Mucosa of descending colon (tissue), 3 donors: Measurements from ENCODE around the gene KAZN. TPM values are rescaled to one million over a fixed set of nuclear protein-coding genes. Genes with fewer than 3 reads are reported as not detected.

ENCODE experiments used
- ATAC-seq: fragments of 200-7000 bp; cut with Tn5 transposase; one replicate; pipeline ENCODE4 v1.9.1; 2020; ENCODE audit warnings: mild to moderate bottlenecking, moderate library complexity
- DNase-seq, 3 donors: peaks; one replicate each; pipeline ENCODE4 v3.0.0-alpha.2; 2020
- H3K36me3 ChIP-seq: fragments of 200-600 bp; one replicate; pipeline ENCODE4 v1.8.0; 2021; ENCODE audit warnings: low read depth, mild to moderate bottlenecking
- H3K4me1 ChIP-seq: fragments of 200-600 bp; one replicate; pipeline ENCODE4 v1.8.0; 2021; ENCODE audit warnings: low read depth, mild to moderate bottlenecking
- H3K4me3 ChIP-seq: fragments of 200-600 bp; one replicate; pipeline ENCODE4 v1.8.0; 2021; ENCODE audit warnings: mild to moderate bottlenecking
- H3K9me3 ChIP-seq: fragments of 200-600 bp; one replicate; pipeline ENCODE4 v1.8.0; 2021; ENCODE audit warnings: mild to moderate bottlenecking
- intact Hi-C, 2 donors: fragments of 100-400 bp; cut with DNase I in 1 of 2; cut with micrococcal nuclease in 1 of 2; formaldehyde crosslinking; loops; one replicate each; pipeline versions ENCODE4 v1.11.0 to v1.11.1; 2022; cut with DNase I, micrococcal nuclease
- total RNA-seq, 3 donors: library from RNA; stranded (reverse); fragmentation: NEBNext Ultra II Directional in 2 of 3; extraction: Animal tissue kit (Norgen Biotek cat#: 25700) in 2 of 3; gene quantifications; one replicate each; pipeline versions ENCODE4 v1.2.1 to v1.2.4, GENCODE V29; 2021 to 2023
- TF ChIP-seq, protein P1 (sequence below): fragments of 200-600 bp; IDR thresholded peaks from one replicate; pipeline ENCODE4 v1.8.0; 2022; ENCODE audit warnings: antibody characterized with exemption, mild to moderate bottlenecking
- donor health status: DM: no; HTN: no; CAD: no; lungs with moderate emphysema.
- donor health status: DM: no; HTN: no; CAD: no.
- donor health status: DM: no; HTN: yes; CAD: no.

KAZN gene
- total RNA-seq, 3 donors from 2014 or later = 9.7 to 21.9 (median 15.8) TPM

DNA sequence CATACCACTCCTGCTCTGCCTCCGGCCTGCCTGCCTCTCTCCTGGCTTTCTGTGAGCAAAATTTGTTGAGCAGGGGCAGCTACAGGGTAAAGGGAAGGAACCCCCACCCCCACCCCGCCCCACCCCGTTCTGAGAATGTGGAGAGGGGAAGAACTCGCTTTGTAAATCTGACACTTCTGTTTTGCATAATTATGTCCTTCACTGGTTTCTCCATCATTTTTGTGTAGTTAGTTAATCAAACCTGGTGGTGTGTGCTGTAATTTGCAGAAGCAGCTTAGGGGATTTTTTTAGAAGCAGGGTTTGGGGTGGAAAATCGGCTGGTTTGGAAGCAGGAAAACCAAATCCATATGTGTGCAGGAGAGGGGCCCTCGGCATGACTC lies 497.0 kb downstream of the KAZN start:
- intact Hi-C loops = no loop called here
- no peaks in the 10 kb centered on the region for H3K9me3 ChIP-seq
- peaks cover 2% of the 10 kb centered on the region for H3K4me1 ChIP-seq
- DNase-seq (no peak), ATAC-seq (no peak)
- TF ChIP-seq, protein P1, sequence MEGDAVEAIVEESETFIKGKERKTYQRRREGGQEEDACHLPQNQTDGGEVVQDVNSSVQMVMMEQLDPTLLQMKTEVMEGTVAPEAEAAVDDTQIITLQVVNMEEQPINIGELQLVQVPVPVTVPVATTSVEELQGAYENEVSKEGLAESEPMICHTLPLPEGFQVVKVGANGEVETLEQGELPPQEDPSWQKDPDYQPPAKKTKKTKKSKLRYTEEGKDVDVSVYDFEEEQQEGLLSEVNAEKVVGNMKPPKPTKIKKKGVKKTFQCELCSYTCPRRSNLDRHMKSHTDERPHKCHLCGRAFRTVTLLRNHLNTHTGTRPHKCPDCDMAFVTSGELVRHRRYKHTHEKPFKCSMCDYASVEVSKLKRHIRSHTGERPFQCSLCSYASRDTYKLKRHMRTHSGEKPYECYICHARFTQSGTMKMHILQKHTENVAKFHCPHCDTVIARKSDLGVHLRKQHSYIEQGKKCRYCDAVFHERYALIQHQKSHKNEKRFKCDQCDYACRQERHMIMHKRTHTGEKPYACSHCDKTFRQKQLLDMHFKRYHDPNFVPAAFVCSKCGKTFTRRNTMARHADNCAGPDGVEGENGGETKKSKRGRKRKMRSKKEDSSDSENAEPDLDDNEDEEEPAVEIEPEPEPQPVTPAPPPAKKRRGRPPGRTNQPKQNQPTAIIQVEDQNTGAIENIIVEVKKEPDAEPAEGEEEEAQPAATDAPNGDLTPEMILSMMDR = no peak
- H3K4me3 ChIP-seq = no peak overlapping the region
- H3K36me3 ChIP-seq = no peaks in the 10 kb centered on the region

GRCh38 chr1:15096293-15096692 lies 497.8 kb downstream of the KAZN start:
- no peaks in the 10 kb centered on the region for H3K36me3 ChIP-seq
- DNase-seq = no peak
- H3K4me1 ChIP-seq = no peaks in the 10 kb centered on the region
- no peak overlapping the region for H3K4me3 ChIP-seq
- no peaks in the 10 kb centered on the region for H3K9me3 ChIP-seq
- TF ChIP-seq, protein P1 = no peak
- no peak for ATAC-seq
- intact Hi-C loops = no loop called here

GRCh38 chr1:15098176-15099125 lies 500.0 kb downstream of the KAZN start:
- no peak for ATAC-seq
- Histone ChIP-seq H3K36me3 (no peaks in the 10 kb centered on the region), H3K9me3 (no peaks in the 10 kb centered on the region), H3K4me1 (no peaks in the 10 kb centered on the region), H3K4me3 (no peak overlapping the region)
- TF ChIP-seq, protein P1 = no peak
- DNase-seq = no peak
- intact Hi-C loops = no loop called here

- intact Hi-C loops = no loop called here
These were observed 501.1 kb downstream of the KAZN start for GRCh38 chr1:15099441-15100120.

GRCh38 chr1:15100121-15100879 lies 501.8 kb downstream of the KAZN start:
- TF ChIP-seq, protein P1 = peak; percentile 91
- H3K9me3 ChIP-seq = no peaks in the 10 kb centered on the region
- peak in 2 of 3 donors; percentile 69 to 75 for DNase-seq
- H3K36me3 ChIP-seq = no peaks in the 10 kb centered on the region
- intact Hi-C loops = no loop called here
- H3K4me1 ChIP-seq = no peaks in the 10 kb centered on the region
- no peak overlapping the region for H3K4me3 ChIP-seq
- ATAC-seq = peak; percentile 82

More at GRCh38 chr1:15099441-15100120, 501.1 kb downstream of the KAZN start:
- no peaks in the 10 kb centered on the region for H3K4me1 ChIP-seq
- no peak overlapping the region for H3K4me3 ChIP-seq
- ATAC-seq = no peak
- no peaks in the 10 kb centered on the region for H3K36me3 ChIP-seq
- TF ChIP-seq, protein P1 = no peak
- H3K9me3 ChIP-seq = no peaks in the 10 kb centered on the region
- no peak for DNase-seq
